Hindlimb muscle (tissue), 1 donor: ENCODE data around the gene AKAP9. TPM values are rescaled to one million over a fixed set of nuclear protein-coding genes. Genes with fewer than 3 reads are reported as not detected.
"Not testable (repeated sequence)": the region's sequence is repeated elsewhere in the genome, so short reads cannot be mapped to it uniquely, and the experiment has no call there.

Source experiments
- DNase-seq: peaks from one replicate; pipeline ENCODE4 v3.0.0-alpha.2; 2013
- polyA plus RNA-seq: library from polyadenylated mRNA; unstranded; fragments of 120-200 nt; gene quantifications from one replicate; pipeline ENCODE4 v1.2.1, GENCODE V29; 2013; ENCODE audit not compliant: insufficient read length

AKAP9 gene
- 75.6 TPM for polyA plus RNA-seq

- peak; percentile 83 for DNase-seq
These were observed at the start of gene AKAP9 for GRCh38 chr7:91940572-91941341. TSS of gene AKAP9 (plus strand) at chr7:91940862. CDS start at chr7:91941100, 238 bp downstream.

- DNase-seq: no peak
These were observed 48.5 kb upstream of the AKAP9 start for GRCh38 chr7:91892099-91892705.

GRCh38 chr7:91892821-91893340 is 47.8 kb upstream of the AKAP9 start:
- no peak for DNase-seq

GRCh38 chr7:91893699-91894098 is 47.0 kb upstream of the AKAP9 start:
- DNase-seq: not testable (repeated sequence)

GRCh38 chr7:91894781-91895480 is 45.7 kb upstream of the AKAP9 start:
- no peak for DNase-seq

GRCh38 chr7:91898240-91898992 is 42.2 kb upstream of the AKAP9 start:
- no peak for DNase-seq

GRCh38 chr7:91899563-91899962 is 41.1 kb upstream of the AKAP9 start:
- no peak for DNase-seq

GRCh38 chr7:91910171-91910570 is 30.5 kb upstream of the AKAP9 start:
- DNase-seq: no peak

GRCh38 chr7:91911121-91911520 is 29.5 kb upstream of the AKAP9 start:
- no peak for DNase-seq

GRCh38 chr7:91912494-91912893 is 28.2 kb upstream of the AKAP9 start:
- no peak for DNase-seq

- DNase-seq: no peak
These were observed 27.1 kb upstream of the AKAP9 start for GRCh38 chr7:91913612-91914011.

GRCh38 chr7:91915401-91916050 is 25.1 kb upstream of the AKAP9 start:
- no peak for DNase-seq

GRCh38 chr7:91916051-91916440 is 24.6 kb upstream of the AKAP9 start:
- DNase-seq: no peak

- no peak for DNase-seq
These were observed 22.3 kb upstream of the AKAP9 start for GRCh38 chr7:91918356-91918755.

- DNase-seq: no peak
These were observed 17.8 kb upstream of the AKAP9 start for GRCh38 chr7:91922857-91923256.

GRCh38 chr7:91927912-91928311 is 12.8 kb upstream of the AKAP9 start:
- no peak for DNase-seq

GRCh38 chr7:91929463-91929862 is 11.2 kb upstream of the AKAP9 start:
- no peak for DNase-seq

GRCh38 chr7:91940171-91940570 is 491 bp upstream of the AKAP9 start:
- peak; percentile 42 for DNase-seq

- DNase-seq: peak; percentile 63
These were observed 788 bp downstream of the AKAP9 start for GRCh38 chr7:91941450-91941849.

GRCh38 chr7:91942312-91942711 is 1.6 kb downstream of the AKAP9 start:
- peak; percentile 6 for DNase-seq

GRCh38 chr7:91944970-91945369 is 4.3 kb downstream of the AKAP9 start:
- not testable (repeated sequence) for DNase-seq

GRCh38 chr7:91945476-91945875 is 4.8 kb downstream of the AKAP9 start:
- no peak for DNase-seq
